Right renal cortex interstitium (tissue), 3 donors: ENCODE measurements around the gene GNAZ. TPM values are rescaled to one million over a fixed set of nuclear protein-coding genes. Genes with fewer than 3 reads are reported as not detected.

ENCODE experiments used
- polyA plus RNA-seq, 3 donors: library from polyadenylated mRNA; unstranded; fragments of 120-200 nt; gene quantifications; one replicate each; pipeline ENCODE4 v1.2.1, GENCODE V29; 2013; ENCODE audit not compliant: insufficient read length in 3 of 3

The GNAZ gene
- polyA plus RNA-seq, 3 donors = 4.6 to 6.2 (median 5.0) TPM

Other genes with a start within 250 kb of the GNAZ start
- gene IGLL5, start 182.7 kb upstream of the GNAZ start, polyA plus RNA-seq = under 1 TPM in 1 of 3 donors, not detected in 2; 0.22 TPM
- 1 to 10 TPM; 7.7 to 9.6 (median 8.5) TPM for gene RSPH14, start 71.5 kb downstream of the GNAZ start, polyA plus RNA-seq
- 10 to 100 TPM; 14.5 to 15.9 (median 15.7) TPM for gene RAB36, start 75.0 kb downstream of the GNAZ start, polyA plus RNA-seq
- gene BCR, start 110.0 kb downstream of the GNAZ start, polyA plus RNA-seq = 10 to 100 TPM; 49.1 to 63.2 (median 54.3) TPM